Cardiac muscle cell (in vitro differentiated cells and primary cell): Measurements from ENCODE around the gene WDFY4. TPM values are rescaled to one million over a fixed set of nuclear protein-coding genes. Genes with fewer than 3 reads are reported as not detected.

Experiments used
- DNase-seq, 2 donors: peaks; one replicate each; pipeline versions ENCODE4 v3.0.0 to v3.0.0-alpha.2; 2010 to 2017; ENCODE audit warnings: low read depth in 1 of 2, low spot score in 1 of 2
- H3K27ac ChIP-seq: fragments of 200-600 bp; sonication (generic); 2 replicates; pipeline ENCODE4 v1.5.1; 2016
- H3K27me3 ChIP-seq: fragments of 200-600 bp; sonication (generic); 2 replicates; pipeline ENCODE4 v1.6.0; 2016; ENCODE audit warnings: control low read depth
- H3K36me3 ChIP-seq: fragments of 200-600 bp; sonication (generic); 2 replicates; pipeline ENCODE4 v1.5.1; 2016; ENCODE audit warnings: control low read depth
- H3K4me1 ChIP-seq: fragments of 200-600 bp; sonication (generic); 2 replicates; pipeline ENCODE4 v1.8.1; 2017; ENCODE audit warnings: low read depth, mild to moderate bottlenecking, mixed run types
- H3K4me3 ChIP-seq: fragments of 200-600 bp; sonication (generic); 2 replicates; pipeline ENCODE4 v1.5.1; 2016; ENCODE audit warnings: mild to moderate bottlenecking
- H3K9me3 ChIP-seq: fragments of 200-600 bp; sonication (generic); 2 replicates; pipeline ENCODE4 v1.5.1; 2017; ENCODE audit warnings: low read depth, mild to moderate bottlenecking, control low read depth
- polyA plus RNA-seq: library from polyadenylated mRNA; unstranded; fragments of >200 nt; fragmentation: Nextera tagmentation; extraction: Ambion mirVana; gene quantifications from 2 replicates; pipeline ENCODE4 v1.2.1, GENCODE V29; 2016
- total RNA-seq: library from RNA; depleted of rRNA; stranded (reverse); fragments of >200 nt; gene quantifications from 2 replicates; pipeline ENCODE4 v1.2.3, GENCODE V29; 2016
- TF ChIP-seq, protein P1 (sequence below): IDR thresholded peaks from 2 replicates; pipeline ENCODE4 v1.5.1; 2012; ENCODE audit warnings: low read depth, mild to moderate bottlenecking, low read length

The WDFY4 gene
- total and polyA plus RNA-seq, 2 experiments from 2014 or later, result not detected

DNA sequence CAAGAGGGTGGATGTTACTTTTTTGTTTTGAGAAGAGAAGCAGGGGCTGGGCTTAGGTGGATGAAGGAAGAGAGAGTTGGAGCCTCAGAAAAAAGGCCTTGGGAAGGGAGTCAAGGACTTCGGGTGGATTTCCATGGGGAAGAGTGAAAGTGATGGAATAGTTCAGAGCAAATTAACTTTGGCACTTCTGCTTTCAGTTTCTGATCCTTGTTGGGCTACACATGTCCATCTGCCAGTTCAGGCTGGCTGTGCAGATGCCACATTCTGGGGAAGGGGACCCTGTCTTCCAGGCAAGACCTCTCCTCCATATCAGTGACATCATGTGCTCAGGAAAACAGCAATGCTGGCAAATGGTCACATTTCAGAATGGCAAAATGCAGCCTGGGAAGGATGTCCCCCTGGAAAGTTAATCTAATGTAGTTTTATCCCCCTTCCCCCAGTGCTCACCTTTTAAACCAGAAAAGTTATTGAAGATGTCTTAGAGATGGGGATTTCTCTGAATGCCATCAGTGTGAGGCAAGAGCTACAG is 86.0 kb downstream of the WDFY4 start:
- no peak overlapping the region for H3K27ac ChIP-seq
- TF ChIP-seq, protein P1, sequence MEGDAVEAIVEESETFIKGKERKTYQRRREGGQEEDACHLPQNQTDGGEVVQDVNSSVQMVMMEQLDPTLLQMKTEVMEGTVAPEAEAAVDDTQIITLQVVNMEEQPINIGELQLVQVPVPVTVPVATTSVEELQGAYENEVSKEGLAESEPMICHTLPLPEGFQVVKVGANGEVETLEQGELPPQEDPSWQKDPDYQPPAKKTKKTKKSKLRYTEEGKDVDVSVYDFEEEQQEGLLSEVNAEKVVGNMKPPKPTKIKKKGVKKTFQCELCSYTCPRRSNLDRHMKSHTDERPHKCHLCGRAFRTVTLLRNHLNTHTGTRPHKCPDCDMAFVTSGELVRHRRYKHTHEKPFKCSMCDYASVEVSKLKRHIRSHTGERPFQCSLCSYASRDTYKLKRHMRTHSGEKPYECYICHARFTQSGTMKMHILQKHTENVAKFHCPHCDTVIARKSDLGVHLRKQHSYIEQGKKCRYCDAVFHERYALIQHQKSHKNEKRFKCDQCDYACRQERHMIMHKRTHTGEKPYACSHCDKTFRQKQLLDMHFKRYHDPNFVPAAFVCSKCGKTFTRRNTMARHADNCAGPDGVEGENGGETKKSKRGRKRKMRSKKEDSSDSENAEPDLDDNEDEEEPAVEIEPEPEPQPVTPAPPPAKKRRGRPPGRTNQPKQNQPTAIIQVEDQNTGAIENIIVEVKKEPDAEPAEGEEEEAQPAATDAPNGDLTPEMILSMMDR, result no peak
- no peaks in the 10 kb centered on the region for H3K4me1 ChIP-seq
- no peak for DNase-seq
- H3K36me3 ChIP-seq, result no peaks in the 10 kb centered on the region
- no peaks in the 10 kb centered on the region for H3K9me3 ChIP-seq
- H3K4me3 ChIP-seq, result no peak overlapping the region
- no peaks in the 10 kb centered on the region for H3K27me3 ChIP-seq

DNA sequence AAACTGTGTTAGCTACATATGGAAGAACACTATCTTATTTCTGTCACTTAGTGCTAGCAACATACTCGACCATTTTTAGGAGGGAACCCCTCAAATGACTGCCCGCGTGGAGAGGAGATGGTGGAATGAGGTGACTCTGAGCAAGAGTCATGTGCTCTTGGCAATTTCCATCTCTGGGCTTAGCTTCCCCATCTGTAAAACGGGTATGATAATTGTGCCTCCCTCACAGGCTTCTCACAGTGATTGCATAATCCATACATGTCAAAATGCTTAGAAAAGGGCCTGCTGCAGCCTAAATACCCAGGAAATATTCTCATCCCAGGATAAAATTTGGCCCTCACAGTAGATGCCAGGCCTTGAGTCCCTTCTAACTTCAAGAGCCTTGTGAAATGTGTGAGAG is 86.6 kb downstream of the WDFY4 start:
- Histone ChIP-seq H3K4me1 (no peaks in the 10 kb centered on the region), H3K4me3 (no peak overlapping the region), H3K27ac (no peak overlapping the region), H3K27me3 (no peaks in the 10 kb centered on the region), H3K9me3 (no peaks in the 10 kb centered on the region), H3K36me3 (no peaks in the 10 kb centered on the region)
- TF ChIP-seq, protein P1, result no peak
- DNase-seq, result no peak

DNA sequence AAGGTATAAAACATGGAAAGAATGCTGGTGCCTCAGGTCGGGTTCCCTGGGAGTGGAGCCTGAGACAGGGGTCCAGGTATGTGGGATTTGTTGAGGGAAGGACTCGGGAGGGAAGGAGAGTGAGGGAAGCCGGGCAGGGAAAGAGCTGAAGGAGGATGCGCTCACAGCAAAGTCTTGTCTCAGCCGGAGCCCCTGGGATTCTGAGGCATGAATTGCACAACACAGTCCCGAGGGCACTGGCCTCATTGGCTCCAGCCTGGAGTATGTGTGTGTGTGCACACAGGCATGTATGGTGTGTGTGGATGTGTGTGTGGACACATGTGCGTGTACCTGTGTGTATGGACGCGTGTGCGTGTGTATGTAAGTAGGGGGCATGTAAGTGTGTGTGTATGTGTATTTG is 87.4 kb downstream of the WDFY4 start:
- Histone ChIP-seq H3K27me3 (no peaks in the 10 kb centered on the region), H3K9me3 (no peaks in the 10 kb centered on the region), H3K4me3 (no peak overlapping the region), H3K36me3 (no peaks in the 10 kb centered on the region), H3K27ac (no peak overlapping the region), H3K4me1 (no peaks in the 10 kb centered on the region)
- DNase-seq, result no peak
- TF ChIP-seq, protein P1, result no peak

DNA sequence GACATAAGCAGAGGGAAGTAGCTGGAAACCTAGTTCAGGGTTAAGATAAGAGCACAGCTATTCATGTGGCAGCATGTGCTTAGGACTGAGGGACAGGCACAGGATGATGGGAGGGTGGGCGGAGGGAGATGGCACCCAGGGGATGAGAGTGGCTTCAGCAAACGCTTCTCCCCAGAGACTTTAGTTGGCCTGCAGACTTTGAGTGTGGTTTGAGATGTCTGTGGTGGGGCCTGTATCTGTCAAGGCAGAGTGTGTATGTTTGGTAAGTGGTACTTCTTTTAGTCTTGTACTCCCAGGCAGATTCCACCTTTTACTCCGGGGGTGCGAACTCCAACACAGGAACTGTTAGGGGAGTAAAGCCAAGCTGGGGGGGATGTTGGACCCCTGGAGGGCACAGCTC is 88.9 kb downstream of the WDFY4 start:
- no peaks in the 10 kb centered on the region for H3K9me3 ChIP-seq
- H3K36me3 ChIP-seq, result no peaks in the 10 kb centered on the region
- no peak overlapping the region for H3K27ac ChIP-seq
- TF ChIP-seq, protein P1, result no peak
- no peak overlapping the region for H3K4me3 ChIP-seq
- no peaks in the 10 kb centered on the region for H3K4me1 ChIP-seq
- no peaks in the 10 kb centered on the region for H3K27me3 ChIP-seq
- DNase-seq, result no peak

DNA sequence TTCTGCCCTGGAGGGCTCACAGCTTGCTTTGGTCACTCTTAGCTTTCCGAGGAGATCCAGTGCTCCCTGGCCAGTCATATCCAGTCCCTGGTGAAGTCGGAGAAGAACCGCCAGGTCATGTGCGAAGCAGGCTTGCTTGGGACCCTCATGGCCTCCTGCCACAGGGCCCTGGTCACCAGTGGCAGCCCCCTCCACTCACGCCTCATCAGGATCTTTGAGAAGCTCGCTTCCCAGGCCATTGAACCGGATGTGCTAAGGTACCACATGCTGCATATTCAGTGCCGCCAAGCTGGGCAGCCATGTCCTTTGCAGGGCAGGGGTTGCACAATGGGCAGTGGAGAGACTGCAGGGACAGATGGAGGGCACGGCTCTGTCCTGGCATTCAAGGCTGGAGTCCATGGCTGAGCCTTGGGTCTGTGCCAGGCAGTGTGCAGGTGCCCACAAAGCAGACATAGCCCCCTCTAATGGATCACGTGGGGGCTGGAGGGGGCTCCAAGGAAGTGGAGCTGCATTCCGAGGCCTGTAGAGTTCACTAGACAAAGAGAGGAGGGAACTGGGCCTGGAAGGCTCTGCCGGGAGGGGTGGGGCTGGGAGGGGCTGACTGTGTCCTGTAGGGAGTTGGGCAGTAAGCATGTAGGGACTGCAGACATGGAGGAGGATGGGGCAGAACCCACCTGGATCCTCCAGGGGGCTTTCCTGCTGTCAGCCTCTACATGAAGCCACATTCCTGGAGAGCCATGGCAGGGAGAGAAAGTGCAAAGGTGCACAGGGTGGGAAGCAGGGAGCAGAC is 89.9 kb downstream of the WDFY4 start:
- Histone ChIP-seq H3K27ac (no peak overlapping the region), H3K36me3 (no peaks in the 10 kb centered on the region), H3K4me1 (no peaks in the 10 kb centered on the region), H3K27me3 (no peaks in the 10 kb centered on the region), H3K4me3 (no peak overlapping the region), H3K9me3 (no peaks in the 10 kb centered on the region)
- no peak for DNase-seq
- TF ChIP-seq, protein P1, result no peak
